Measurements from ENCODE around the gene SNRPD3.

Gene SNRPD3

DNA sequence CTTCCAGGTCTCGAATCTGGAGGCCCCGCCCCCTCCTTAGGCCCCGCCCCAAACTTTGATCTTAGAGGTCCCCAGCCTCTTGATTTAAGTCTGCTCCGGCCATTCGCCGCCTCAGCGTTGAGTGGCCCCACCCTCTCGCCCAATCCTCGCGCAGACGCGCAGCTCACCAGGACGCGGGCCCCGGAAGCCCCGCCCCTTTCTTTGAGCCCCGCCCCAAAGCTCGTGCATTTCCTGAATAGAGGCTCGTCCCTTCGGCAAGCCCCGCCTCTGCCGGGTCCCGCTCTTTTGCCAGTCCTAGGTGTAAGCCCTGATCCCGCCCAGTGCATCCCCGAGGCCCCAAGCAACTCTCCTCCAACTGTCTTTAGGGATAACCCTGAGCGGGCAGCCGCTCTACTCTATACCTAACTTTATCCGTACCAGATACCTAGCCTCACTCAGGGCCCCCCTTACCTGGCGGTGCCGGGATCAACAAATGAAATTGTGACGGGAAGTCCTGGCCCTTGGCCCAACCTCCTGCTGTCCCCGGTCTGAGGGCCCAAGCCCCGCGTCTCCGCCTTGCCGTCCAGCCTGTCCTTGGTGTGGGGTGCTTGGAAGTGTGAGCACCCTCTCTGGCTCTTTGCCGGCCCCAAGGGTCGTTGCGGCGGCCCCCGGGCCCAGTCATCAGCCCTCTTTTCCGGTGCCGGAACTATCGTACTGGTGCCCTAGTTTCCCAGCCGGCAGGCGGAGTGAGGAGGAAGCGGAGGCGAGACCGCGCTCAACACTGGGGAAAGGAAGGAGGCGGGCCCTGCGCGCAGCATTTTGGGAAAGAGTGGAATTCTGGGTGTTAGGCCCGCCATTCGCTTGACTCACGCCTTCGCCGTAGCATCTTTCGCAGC is at the start of gene SNRPD3:
Gene SNRPD3, plus strand, starts transcription at position 835 of the 875 bp plus-strand sequence. CDS start 1,676 bp downstream, outside the sequence.
- TF ChIP-seq, protein P1, sequence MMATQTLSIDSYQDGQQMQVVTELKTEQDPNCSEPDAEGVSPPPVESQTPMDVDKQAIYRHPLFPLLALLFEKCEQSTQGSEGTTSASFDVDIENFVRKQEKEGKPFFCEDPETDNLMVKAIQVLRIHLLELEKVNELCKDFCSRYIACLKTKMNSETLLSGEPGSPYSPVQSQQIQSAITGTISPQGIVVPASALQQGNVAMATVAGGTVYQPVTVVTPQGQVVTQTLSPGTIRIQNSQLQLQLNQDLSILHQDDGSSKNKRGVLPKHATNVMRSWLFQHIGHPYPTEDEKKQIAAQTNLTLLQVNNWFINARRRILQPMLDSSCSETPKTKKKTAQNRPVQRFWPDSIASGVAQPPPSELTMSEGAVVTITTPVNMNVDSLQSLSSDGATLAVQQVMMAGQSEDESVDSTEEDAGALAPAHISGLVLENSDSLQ (IDR thresholded peaks at IDR 0.05): peak; percentile 93
- TF ChIP-seq SUZ12 (IDR thresholded peaks at IDR 0.05) (no peak), ARNT (IDR thresholded peaks at IDR 0.05) (peak; percentile 73), ELF4 (IDR thresholded peaks at IDR 0.05) (peak; percentile 79), FOXK2 (IDR thresholded peaks at IDR 0.05) (peak; percentile 63), L3MBTL2 (conservative IDR thresholded peaks at IDR 0.05) (peak; percentile 95), TARDBP (IDR thresholded peaks at IDR 0.05) (no peak), HDGF (IDR thresholded peaks at IDR 0.05; ENCODE audit: borderline replicate concordance) (no peak), CTBP1 (IDR thresholded peaks at IDR 0.05; ENCODE audit: borderline replicate concordance) (peak; percentile 92; the same call in 1 of the 2 replicates), ZNF384 (IDR thresholded peaks at IDR 0.05) (no peak), SP1 (IDR thresholded peaks at IDR 0.05) (no peak), FOXM1 (IDR thresholded peaks at IDR 0.05; ENCODE audit: borderline replicate concordance) (peak; percentile 65; the same call in 1 of the 2 replicates), BHLHE40 (IDR thresholded peaks at IDR 0.05; ENCODE audit: borderline replicate concordance) (no peak), FOXA1 (IDR thresholded peaks at IDR 0.05) (no peak), LEF1 (IDR thresholded peaks at IDR 0.05; ENCODE audit: borderline replicate concordance) (no peak), NFRKB (IDR thresholded peaks at IDR 0.05) (peak; percentile 90)
- ChIA-PET CTCF (no interaction called here), POLR2A (interaction anchor here (0.6 to 2.4 kb wide), 12 partner anchors 10 to 698 kb away, joined by 3 to 17 read pairs (median 5); no protein-coding TSS in a partner anchor)
- peak; percentile 100 for DNase-seq (ENCODE audit: extremely low spot score)

DNA sequence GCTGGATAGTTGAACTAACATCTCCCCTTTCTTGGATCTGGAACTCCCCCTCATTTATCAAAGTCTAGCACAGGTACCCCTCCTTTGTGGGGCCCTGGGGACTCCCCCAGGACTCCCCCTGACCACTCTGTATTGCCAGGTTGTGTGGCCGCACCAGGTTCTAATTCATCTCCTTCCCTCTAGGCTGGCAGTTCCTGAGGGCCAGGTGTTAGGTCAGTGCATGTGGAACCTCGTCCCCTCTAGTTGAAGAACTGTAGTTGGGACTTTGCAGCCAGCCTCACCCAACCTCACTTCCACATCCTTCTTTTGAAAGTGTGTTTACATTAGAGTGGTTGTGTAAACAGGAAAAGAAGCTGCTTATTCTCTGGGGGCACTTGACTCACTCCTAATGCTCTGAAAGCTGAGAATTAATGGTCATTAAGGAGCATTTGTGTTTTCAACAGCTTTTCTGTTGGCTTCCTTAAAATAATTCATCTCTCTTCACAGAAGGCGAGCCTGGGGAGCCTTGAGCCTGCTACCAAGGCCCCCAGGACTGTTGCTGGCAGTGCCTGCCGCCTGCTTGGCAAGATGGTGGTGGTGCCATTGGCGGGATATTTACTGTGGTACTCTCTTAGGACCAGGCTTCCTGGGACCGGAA is 48.9 kb upstream of the SNRPD3 start:
- DNase-seq (ENCODE audit: extremely low spot score): no peak
- TF ChIP-seq FOXM1 (IDR thresholded peaks at IDR 0.05; ENCODE audit: borderline replicate concordance) (no peak), ELF4 (IDR thresholded peaks at IDR 0.05) (no peak), CTBP1 (IDR thresholded peaks at IDR 0.05; ENCODE audit: borderline replicate concordance) (no peak), TARDBP (IDR thresholded peaks at IDR 0.05) (no peak), L3MBTL2 (conservative IDR thresholded peaks at IDR 0.05) (no peak), BHLHE40 (IDR thresholded peaks at IDR 0.05; ENCODE audit: borderline replicate concordance) (no peak), ZNF384 (IDR thresholded peaks at IDR 0.05) (no peak), HDGF (IDR thresholded peaks at IDR 0.05; ENCODE audit: borderline replicate concordance) (no peak), FOXK2 (IDR thresholded peaks at IDR 0.05) (no peak), LEF1 (IDR thresholded peaks at IDR 0.05; ENCODE audit: borderline replicate concordance) (no peak), SP1 (IDR thresholded peaks at IDR 0.05) (no peak), ARNT (IDR thresholded peaks at IDR 0.05) (no peak), SUZ12 (IDR thresholded peaks at IDR 0.05) (no peak), FOXA1 (IDR thresholded peaks at IDR 0.05) (no peak)
- TF ChIP-seq, protein P1 (IDR thresholded peaks at IDR 0.05): no peak
- POLR2A ChIA-PET: no interaction called here
- CTCF ChIA-PET: interaction anchor here (0.6 to 1.2 kb wide), 4 partner anchors 9 to 83 kb away, joined by 3 to 5 read pairs (median 4); no protein-coding TSS in a partner anchor

DNA sequence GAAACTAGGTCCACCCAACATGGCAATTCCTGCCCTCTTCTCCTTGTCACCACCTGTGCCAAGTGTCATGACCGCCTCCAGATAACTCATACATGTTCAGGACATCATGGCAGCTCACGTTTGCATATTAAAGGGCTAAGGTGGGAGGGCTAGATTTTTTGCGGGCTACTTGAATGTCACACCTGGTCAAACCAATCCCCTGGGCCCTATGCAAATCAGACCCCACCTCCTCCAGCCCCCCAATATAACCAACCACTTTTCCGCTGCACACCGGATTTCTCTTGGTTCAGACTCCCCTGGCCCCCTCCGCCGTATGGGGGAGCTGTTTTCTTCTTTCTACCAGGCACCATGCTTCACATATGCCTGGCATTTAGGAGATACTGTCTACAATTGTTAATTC is 48.1 kb upstream of the SNRPD3 start:
- POLR2A ChIA-PET: no interaction called here
- DNase-seq (ENCODE audit: extremely low spot score): no peak
- CTCF ChIA-PET: interaction anchor here (1.2 kb wide), 1 partner anchor 84 kb away, joined by 4 read pairs; no protein-coding TSS in a partner anchor

DNA sequence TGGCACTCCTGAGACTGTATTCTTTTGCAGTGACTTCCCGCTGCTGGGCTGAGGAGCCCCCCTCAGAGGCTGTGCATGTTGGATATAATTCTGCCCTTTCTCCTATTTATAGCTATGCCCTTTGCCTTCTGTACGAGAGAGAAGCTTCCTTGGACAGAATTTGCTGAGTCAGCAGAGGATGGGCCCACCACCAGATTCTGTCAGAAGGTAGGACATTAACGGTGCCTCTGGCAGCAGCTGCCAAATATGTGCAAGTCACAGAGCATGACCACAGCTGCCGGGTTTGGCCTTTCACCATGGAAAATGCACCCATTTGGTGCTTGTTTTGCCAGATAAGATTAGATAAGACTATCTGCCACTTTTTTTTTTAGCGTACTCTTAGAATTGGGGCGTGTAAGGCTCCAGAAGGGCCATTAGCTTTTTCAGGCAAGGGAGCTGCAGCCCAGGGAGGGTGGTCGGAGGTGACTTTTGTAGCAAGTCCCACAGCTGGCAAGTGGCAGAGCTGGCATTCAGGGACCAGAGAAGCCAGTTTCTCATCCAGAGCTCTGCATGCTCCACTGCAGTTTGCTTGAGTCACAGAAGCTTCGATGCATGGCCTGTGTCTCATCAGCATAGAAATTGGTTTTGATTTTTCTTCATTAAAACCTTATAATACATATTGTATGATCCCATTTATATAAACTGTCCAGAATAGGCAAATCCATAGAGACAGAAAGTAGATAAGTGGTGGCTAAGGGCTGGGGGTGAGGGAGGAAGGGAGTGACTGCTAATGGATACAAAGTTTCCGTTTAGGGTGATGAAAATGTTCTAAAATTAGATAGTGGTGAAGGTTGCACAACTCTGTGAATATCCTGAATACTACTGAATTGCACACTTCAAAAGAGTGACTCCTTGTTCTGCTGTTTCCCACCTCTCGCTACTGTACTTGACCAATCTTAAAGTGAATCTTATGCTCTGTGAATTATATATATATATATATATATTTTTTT is 44.9 kb upstream of the SNRPD3 start:
- DNase-seq (ENCODE audit: extremely low spot score): no peak
- ChIA-PET CTCF (no interaction called here), POLR2A (no interaction called here)
- TF ChIP-seq ZNF384 (IDR thresholded peaks at IDR 0.05): no peak
- TF ChIP-seq, protein P1 (IDR thresholded peaks at IDR 0.05): no peak
- no peak for TF ChIP-seq FOXK2 (IDR thresholded peaks at IDR 0.05)
- no peak for TF ChIP-seq CTBP1 (IDR thresholded peaks at IDR 0.05; ENCODE audit: borderline replicate concordance)
- no peak for TF ChIP-seq L3MBTL2 (conservative IDR thresholded peaks at IDR 0.05)
- no peak for TF ChIP-seq NFRKB (IDR thresholded peaks at IDR 0.05)
- TF ChIP-seq SUZ12 (IDR thresholded peaks at IDR 0.05): no peak
- no peak for TF ChIP-seq LEF1 (IDR thresholded peaks at IDR 0.05; ENCODE audit: borderline replicate concordance)
- no peak for TF ChIP-seq TARDBP (IDR thresholded peaks at IDR 0.05)
- no peak for TF ChIP-seq ARNT (IDR thresholded peaks at IDR 0.05)
- no peak for TF ChIP-seq ELF4 (IDR thresholded peaks at IDR 0.05)
- no peak for TF ChIP-seq BHLHE40 (IDR thresholded peaks at IDR 0.05; ENCODE audit: borderline replicate concordance)
- TF ChIP-seq HDGF (IDR thresholded peaks at IDR 0.05; ENCODE audit: borderline replicate concordance): no peak
- no peak for TF ChIP-seq FOXA1 (IDR thresholded peaks at IDR 0.05)
- TF ChIP-seq FOXM1 (IDR thresholded peaks at IDR 0.05; ENCODE audit: borderline replicate concordance): no peak
- no peak for TF ChIP-seq SP1 (IDR thresholded peaks at IDR 0.05)

More for the DNA sequence above, 48.1 kb upstream of the SNRPD3 start:
- no peak for TF ChIP-seq TARDBP (IDR thresholded peaks at IDR 0.05)
